Stimulated activated naive CD8-positive, alpha-beta T cell treated with anti-CD3 and anti-CD28 coated beads, Interleukin-15, amount 100 ng/mL, for 72 hours (primary cell): Measurements from ENCODE around the gene UBB.
A peak's percentile ranks its signal among the peaks of the same experiment; 100 is the strongest.

Experiments used
- ATAC-seq: fragments of 150-1000 bp; cut with Tn5 transposase; 2 replicates; pipeline ENCODE4 v1.10.0; 2021; ENCODE audit warnings: mild to moderate bottlenecking, moderate library complexity
- DNase-seq, 2 donors: peaks; one replicate each; pipeline ENCODE4 v3.0.0; 2021 to 2022
- H3K27ac Mint-ChIP-seq, 2 donors: one replicate each; pipeline ENCODE4 v1.8.0; 2022; ENCODE audit warnings: mild to moderate bottlenecking in 2 of 2, mixed read lengths in 2 of 2, moderate library complexity in 2 of 2
- H3K27me3 Mint-ChIP-seq: one replicate; pipeline ENCODE4 v1.8.0; 2022; ENCODE audit warnings: mixed read lengths
- H3K4me1 Mint-ChIP-seq: one replicate; pipeline ENCODE4 v1.8.0; 2022; ENCODE audit warnings: mild to moderate bottlenecking, mixed read lengths
- H3K4me3 Mint-ChIP-seq, 2 donors: one replicate each; pipeline ENCODE4 v1.8.0; 2022; ENCODE audit warnings: mild to moderate bottlenecking in 2 of 2, mixed read lengths in 2 of 2, moderate library complexity in 1 of 2
- H3K9me3 Mint-ChIP-seq, 2 donors: one replicate each; pipeline ENCODE4 v1.8.0; 2022; ENCODE audit warnings: mixed read lengths in 2 of 2

UBB gene

GRCh38 chr17:16423226-16423872 is 42.5 kb downstream of the UBB start:
- DNase-seq: no peak
- H3K27me3 Mint-ChIP-seq: no peaks in the 10 kb centered on the region
- H3K4me1 Mint-ChIP-seq: peaks cover 26% of the 10 kb centered on the region
- H3K9me3 Mint-ChIP-seq: no peaks in the 10 kb centered on the region
- H3K4me3 Mint-ChIP-seq: no peak overlapping the region
- no peak for ATAC-seq
- H3K27ac Mint-ChIP-seq: no peak overlapping the region

GRCh38 chr17:16425202-16425601 is 44.3 kb downstream of the UBB start:
- no peaks in the 10 kb centered on the region for H3K9me3 Mint-ChIP-seq
- H3K27ac Mint-ChIP-seq: no peak overlapping the region
- DNase-seq (no peak), ATAC-seq (no peak)
- H3K4me3 Mint-ChIP-seq: no peak overlapping the region
- peaks cover 14% of the 10 kb centered on the region for H3K4me1 Mint-ChIP-seq
- H3K27me3 Mint-ChIP-seq: no peaks in the 10 kb centered on the region

- Mint-ChIP-seq H3K9me3 (no peaks in the 10 kb centered on the region), H3K4me3 (no peak overlapping the region), H3K4me1 (peaks cover 6% of the 10 kb centered on the region), H3K27ac (peak overlapping the region; percentile 77 to 85), H3K27me3 (no peaks in the 10 kb centered on the region)
- DNase-seq (no peak), ATAC-seq (no peak)
These were observed 45.1 kb downstream of the UBB start for GRCh38 chr17:16425698-16426659.

- Mint-ChIP-seq H3K4me1 (peaks cover 6% of the 10 kb centered on the region), H3K27me3 (no peaks in the 10 kb centered on the region), H3K27ac (no peak overlapping the region), H3K9me3 (no peaks in the 10 kb centered on the region), H3K4me3 (no peak overlapping the region)
- DNase-seq (no peak), ATAC-seq (no peak)
These were observed 46.1 kb downstream of the UBB start for GRCh38 chr17:16427020-16427419.

GRCh38 chr17:16428098-16428882 is 47.4 kb downstream of the UBB start:
- Mint-ChIP-seq H3K27ac (no peak overlapping the region), H3K9me3 (no peaks in the 10 kb centered on the region)
- peak; percentile 81 for ATAC-seq

GRCh38 chr17:16429083-16429482 is 48.2 kb downstream of the UBB start:
- Mint-ChIP-seq H3K27me3 (no peaks in the 10 kb centered on the region), H3K27ac (no peak overlapping the region)

More at GRCh38 chr17:16428098-16428882, 47.4 kb downstream of the UBB start:
- peak; percentile 28 to 54 for DNase-seq
- no peak overlapping the region for H3K4me3 Mint-ChIP-seq
- peaks cover 6% of the 10 kb centered on the region for H3K4me1 Mint-ChIP-seq
- H3K27me3 Mint-ChIP-seq: no peaks in the 10 kb centered on the region

GRCh38 chr17:16430650-16431049 is 49.8 kb downstream of the UBB start:
- peaks cover 6% of the 10 kb centered on the region for H3K4me1 Mint-ChIP-seq
- ATAC-seq (no peak), DNase-seq (no peak)
- H3K27me3 Mint-ChIP-seq: no peaks in the 10 kb centered on the region
- no peak overlapping the region for H3K4me3 Mint-ChIP-seq
- H3K9me3 Mint-ChIP-seq: no peaks in the 10 kb centered on the region
- no peak overlapping the region for H3K27ac Mint-ChIP-seq

More at GRCh38 chr17:16429083-16429482, 48.2 kb downstream of the UBB start:
- Mint-ChIP-seq H3K4me3 (no peak overlapping the region), H3K9me3 (no peaks in the 10 kb centered on the region), H3K4me1 (peaks cover 6% of the 10 kb centered on the region)
- ATAC-seq: no peak
- no peak for DNase-seq

GRCh38 chr17:16432017-16432416 is 51.1 kb downstream of the UBB start:
- DNase-seq (no peak), ATAC-seq (no peak)
- no peak overlapping the region for H3K4me3 Mint-ChIP-seq
- H3K27ac Mint-ChIP-seq: peak overlapping the region in 1 of 2 donors; percentile 5
- peaks cover 16% of the 10 kb centered on the region for H3K4me1 Mint-ChIP-seq
- no peaks in the 10 kb centered on the region for H3K27me3 Mint-ChIP-seq
- H3K9me3 Mint-ChIP-seq: no peaks in the 10 kb centered on the region
